Smooth muscle cell (in vitro differentiated cells): ENCODE measurements around the gene SLC39A5. TPM values are rescaled to one million over a fixed set of nuclear protein-coding genes. Genes with fewer than 3 reads are reported as not detected.

ENCODE experiments used
- DNase-seq: peaks from one replicate; lab custom pipeline; 2025; ENCODE audit not compliant: unreplicated experiment; lab: John Stamatoyannopoulos, UW
- H2AFZ ChIP-seq: fragments of 200-600 bp; sonication (generic); 2 replicates; pipeline ENCODE4 v1.6.0; 2016; ENCODE audit warnings: antibody characterized with exemption, low read depth, mild to moderate bottlenecking
- H3F3A ChIP-seq: fragments of 200-600 bp; sonication (generic); 2 replicates; pipeline ENCODE4 v1.6.0; 2017; ENCODE audit warnings: antibody characterized with exemption, low read depth
- H3K27ac ChIP-seq: fragments of 200-600 bp; sonication (generic); 2 replicates; pipeline ENCODE4 v1.5.1; 2016; ENCODE audit warnings: low read depth, mild to moderate bottlenecking
- H3K27me3 ChIP-seq: fragments of 200-600 bp; sonication (generic); 2 replicates; pipeline ENCODE4 v1.6.1; 2016; ENCODE audit warnings: low read depth, mild to moderate bottlenecking
- H3K36me3 ChIP-seq: fragments of 200-600 bp; sonication (generic); 2 replicates; pipeline ENCODE4 v1.5.1; 2016; ENCODE audit warnings: low read depth
- H3K4me1 ChIP-seq: fragments of 200-600 bp; sonication (generic); 2 replicates; pipeline ENCODE4 v1.5.1; 2016; ENCODE audit warnings: low read depth
- H3K4me2 ChIP-seq: fragments of 200-600 bp; sonication (generic); 2 replicates; pipeline ENCODE4 v1.6.0; 2016; ENCODE audit warnings: mild to moderate bottlenecking
- H3K4me3 ChIP-seq: fragments of 200-600 bp; sonication (generic); 2 replicates; pipeline ENCODE4 v1.5.1; 2016; ENCODE audit warnings: mild to moderate bottlenecking
- H3K79me2 ChIP-seq: fragments of 200-600 bp; sonication (generic); 2 replicates; pipeline ENCODE4 v1.6.0; 2016; ENCODE audit warnings: low read depth, mild to moderate bottlenecking
- H3K9ac ChIP-seq: fragments of 200-600 bp; sonication (generic); 2 replicates; pipeline ENCODE4 v1.6.0; 2016; ENCODE audit warnings: low read depth
- H3K9me3 ChIP-seq: fragments of 200-600 bp; sonication (generic); replicated peaks from 2 replicates; pipeline ENCODE4 v1.5.1; 2016; ENCODE audit warnings: low read depth
- H4K20me1 ChIP-seq: fragments of 200-600 bp; sonication (generic); 2 replicates; pipeline ENCODE4 v1.6.0; 2016; ENCODE audit warnings: low read depth
- WGBS: methylation state at CpG from one replicate; pipeline ENCODE4 v1.1.7; 2016; ENCODE audit warnings: low lambda C conversion rate; 5-methylcytosine and 5-hydroxymethylcytosine counted together
- polyA plus RNA-seq: library from polyadenylated mRNA; unstranded; fragments of >200 nt; fragmentation: Nextera tagmentation; extraction: Ambion mirVana; gene quantifications from 2 replicates; pipeline ENCODE4 v1.2.1, GENCODE V29; 2016
- total RNA-seq: library from RNA; depleted of rRNA; stranded (reverse); fragments of >200 nt; gene quantifications from 2 replicates; pipeline ENCODE4 v1.2.3, GENCODE V29; 2014
- TF ChIP-seq, protein P1 (sequence below): fragments of 200-600 bp; sonication (generic); IDR thresholded peaks from 2 replicates; pipeline ENCODE4 v1.5.1; 2017; ENCODE audit warnings: borderline replicate concordance, mild to moderate bottlenecking, antibody characterized with exemption; ENCODE audit not compliant: insufficient read depth, poor library complexity, severe bottlenecking

The SLC39A5 gene
- total and polyA plus RNA-seq, 2 experiments from 2014 or later, result 0.36 TPM; not detected in 1

DNA sequence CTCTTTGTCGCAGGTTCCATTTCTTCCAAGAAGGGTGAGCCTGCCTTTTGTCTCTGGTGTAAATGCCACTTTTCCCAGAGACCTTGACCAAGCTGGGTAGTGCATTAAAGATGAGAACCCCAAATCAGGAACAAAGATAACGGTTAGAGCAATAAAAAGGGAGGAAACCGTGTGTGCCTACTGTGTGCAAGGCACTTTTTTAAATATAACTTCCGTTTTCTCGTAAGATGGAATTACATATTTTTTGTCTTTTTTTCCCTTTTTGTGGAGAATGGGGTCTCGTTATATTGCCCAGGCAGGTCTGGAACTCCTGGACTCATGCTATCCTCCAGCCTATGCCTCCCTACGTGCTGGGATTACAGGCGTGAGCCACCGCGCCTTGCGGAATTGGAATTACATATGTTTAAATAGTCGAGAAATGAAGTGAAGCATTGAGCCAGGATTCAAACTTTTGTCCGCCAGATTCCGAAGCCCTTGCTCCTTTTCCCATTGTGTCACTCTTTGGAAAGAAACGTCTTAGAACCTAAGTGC is 6.2 kb upstream of the SLC39A5 start:
- no peaks in the 10 kb centered on the region for H3K27me3 ChIP-seq
- peaks cover 19% of the 10 kb centered on the region for H3K79me2 ChIP-seq
- peak overlapping the region; percentile 83 for H3K4me2 ChIP-seq
- peak overlapping the region; percentile 98 for H3K27ac ChIP-seq
- H3K9ac ChIP-seq, result no peak overlapping the region
- no peaks in the 10 kb centered on the region for H4K20me1 ChIP-seq
- TF ChIP-seq, protein P1, sequence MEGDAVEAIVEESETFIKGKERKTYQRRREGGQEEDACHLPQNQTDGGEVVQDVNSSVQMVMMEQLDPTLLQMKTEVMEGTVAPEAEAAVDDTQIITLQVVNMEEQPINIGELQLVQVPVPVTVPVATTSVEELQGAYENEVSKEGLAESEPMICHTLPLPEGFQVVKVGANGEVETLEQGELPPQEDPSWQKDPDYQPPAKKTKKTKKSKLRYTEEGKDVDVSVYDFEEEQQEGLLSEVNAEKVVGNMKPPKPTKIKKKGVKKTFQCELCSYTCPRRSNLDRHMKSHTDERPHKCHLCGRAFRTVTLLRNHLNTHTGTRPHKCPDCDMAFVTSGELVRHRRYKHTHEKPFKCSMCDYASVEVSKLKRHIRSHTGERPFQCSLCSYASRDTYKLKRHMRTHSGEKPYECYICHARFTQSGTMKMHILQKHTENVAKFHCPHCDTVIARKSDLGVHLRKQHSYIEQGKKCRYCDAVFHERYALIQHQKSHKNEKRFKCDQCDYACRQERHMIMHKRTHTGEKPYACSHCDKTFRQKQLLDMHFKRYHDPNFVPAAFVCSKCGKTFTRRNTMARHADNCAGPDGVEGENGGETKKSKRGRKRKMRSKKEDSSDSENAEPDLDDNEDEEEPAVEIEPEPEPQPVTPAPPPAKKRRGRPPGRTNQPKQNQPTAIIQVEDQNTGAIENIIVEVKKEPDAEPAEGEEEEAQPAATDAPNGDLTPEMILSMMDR, result no peak
- H2AFZ ChIP-seq, result peak overlapping the region; percentile 59
- H3F3A ChIP-seq, result peaks cover 15% of the 10 kb centered on the region
- H3K36me3 ChIP-seq, result no peaks in the 10 kb centered on the region
- 39% methylated on average over 15 of the region's 15 CpGs for WGBS
- H3K9me3 ChIP-seq, result no peaks in the 10 kb centered on the region
- peak overlapping the region; percentile 81 for H3K4me3 ChIP-seq
- no peak for DNase-seq
- peaks cover 18% of the 10 kb centered on the region for H3K4me1 ChIP-seq

DNA sequence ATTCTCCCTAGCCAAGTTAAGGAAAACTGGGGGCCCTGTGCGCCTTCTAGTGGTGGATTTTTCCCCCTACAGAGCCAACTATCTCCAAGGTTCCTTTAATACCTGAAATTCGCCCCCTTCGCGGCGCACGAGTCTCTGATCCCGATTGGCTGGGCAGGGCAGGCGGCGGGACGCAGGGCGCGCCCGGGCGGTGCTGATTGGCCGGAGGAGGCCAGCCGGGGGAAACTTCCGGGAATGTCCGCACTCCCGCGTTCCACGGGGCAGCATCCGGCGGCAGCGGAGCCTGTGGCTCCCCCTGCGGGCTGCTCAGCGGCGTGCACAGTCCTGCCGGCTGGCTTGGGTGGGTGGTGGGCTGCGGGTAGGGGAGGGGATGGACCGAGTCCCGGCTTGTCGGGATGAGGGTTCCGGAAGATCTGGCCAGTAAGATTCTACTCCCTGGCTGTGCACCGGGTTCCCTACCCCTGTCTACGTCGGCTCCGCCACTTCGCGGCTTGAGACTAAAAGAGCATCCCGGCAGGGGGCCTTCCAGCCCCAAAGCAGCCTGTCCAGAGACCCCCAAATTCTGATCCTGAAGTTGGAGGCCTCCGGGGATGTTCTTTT is 5.6 kb upstream of the SLC39A5 start, which contains the start of gene NABP2:
Gene NABP2, plus strand, starts transcription at position 241 of the 600 bp plus-strand sequence. CDS start 515 bp downstream, outside the sequence.
- H3F3A ChIP-seq, result peaks cover 15% of the 10 kb centered on the region

DNA sequence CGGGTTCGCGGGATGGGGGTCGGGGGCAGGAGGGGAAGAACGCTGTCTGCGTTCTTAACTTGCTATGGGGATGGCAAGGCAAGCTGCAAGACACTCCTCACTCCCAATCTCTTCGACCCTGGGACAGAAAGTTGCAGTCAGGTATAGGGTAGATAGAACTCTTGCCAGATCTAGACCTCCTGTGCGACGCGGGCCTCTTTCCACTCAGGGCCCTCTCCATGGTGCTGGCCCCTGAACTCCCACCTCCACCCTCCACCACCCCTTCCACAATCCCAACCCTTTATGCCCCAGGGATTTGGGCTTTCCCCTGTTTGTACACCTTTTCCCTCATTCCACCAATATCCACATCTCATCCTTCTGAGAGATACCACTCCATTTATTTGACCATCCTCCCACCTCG is 4.9 kb upstream of the SLC39A5 start:
- no peak overlapping the region for H3K27ac ChIP-seq
- TF ChIP-seq, protein P1, result no peak
- H3K9ac ChIP-seq, result peak overlapping the region; percentile 75

More for the DNA sequence above, 5.6 kb upstream of the SLC39A5 start, which contains the start of gene NABP2:
- peak within 1 kb of the TSS; percentile 81 for H3K4me3 ChIP-seq
- H3K9me3 ChIP-seq, result no peaks in the 10 kb centered on the region
- DNase-seq, result peak; percentile 92
- peak within 1 kb of the TSS; percentile 75 for H3K9ac ChIP-seq
- peaks cover 18% of the 10 kb centered on the region for H3K4me1 ChIP-seq
- WGBS, result 4% methylated on average over 33 of the region's 41 CpGs
- peaks cover 13% of the 10 kb centered on the region for H3K79me2 ChIP-seq
- peak within 1 kb of the TSS; percentile 97 for H3K4me2 ChIP-seq
- H3K36me3 ChIP-seq, result no peaks in the 10 kb centered on the region
- peak within 1 kb of the TSS; percentile 98 for H3K27ac ChIP-seq
- peak within 1 kb of the TSS; percentile 77 for H2AFZ ChIP-seq
- H4K20me1 ChIP-seq, result no peaks in the 10 kb centered on the region
- TF ChIP-seq, protein P1, result peak; percentile 72
- no peaks in the 10 kb centered on the region for H3K27me3 ChIP-seq

More for the DNA sequence above, 4.9 kb upstream of the SLC39A5 start:
- Histone ChIP-seq H3F3A (peaks cover 15% of the 10 kb centered on the region), H3K4me1 (peaks cover 18% of the 10 kb centered on the region), H3K4me3 (peak overlapping the region; percentile 81), H3K27me3 (no peaks in the 10 kb centered on the region), H3K9me3 (no peaks in the 10 kb centered on the region), H2AFZ (no peak overlapping the region), H3K79me2 (peaks cover 6% of the 10 kb centered on the region), H4K20me1 (no peaks in the 10 kb centered on the region), H3K4me2 (peak overlapping the region; percentile 97), H3K36me3 (no peaks in the 10 kb centered on the region)
- DNase-seq, result no peak
- 84% methylated on average over 11 of the region's 11 CpGs for whole genome bisulfite sequencing
